Brain microvascular endothelial cell (primary cell): Measurements from ENCODE around the gene CREB3L4.
"Not testable (repeated sequence)": the region's sequence is repeated elsewhere in the genome, so short reads cannot be mapped to it uniquely, and the experiment has no call there.

ENCODE experiments used
- DNase-seq: peaks from one replicate; pipeline ENCODE4 v3.0.0-alpha.2; 2020
- H3K27ac ChIP-seq: fragments of 250-450 bp; sonication (Bioruptor Pico); 2 replicates; pipeline ENCODE4 v1.5.1; 2020; ENCODE audit warnings: mild to moderate bottlenecking, moderate library complexity
- H3K27me3 ChIP-seq: fragments of 250-450 bp; sonication (Bioruptor Pico); replicated peaks from 2 replicates; pipeline ENCODE4 v1.5.1; 2020; ENCODE audit warnings: mild to moderate bottlenecking
- H3K36me3 ChIP-seq: fragments of 250-450 bp; sonication (Bioruptor Pico); replicated peaks from 2 replicates; pipeline ENCODE4 v1.5.1; 2020; ENCODE audit warnings: mild to moderate bottlenecking
- H3K4me3 ChIP-seq: 2 replicates; pipeline ENCODE4 v1.5.1; 2011; ENCODE audit warnings: low read depth, mild to moderate bottlenecking, control low read depth, low read length, moderate library complexity
- in situ Hi-C: cut with HindIII; loops from 2 replicates; pipeline ENCODE4 v1.10.0; 2017; ENCODE audit warnings: low sequenced_read_pairs, low pct_ligation_motif_present
- TF ChIP-seq, protein P1 (sequence below): IDR thresholded peaks from 2 replicates; pipeline ENCODE4 v1.5.1; 2011; ENCODE audit warnings: low read depth, mild to moderate bottlenecking, moderate library complexity, low read length, control low read depth, inconsistent platforms; ENCODE audit errors: missing control alignments

CREB3L4 gene

DNA sequence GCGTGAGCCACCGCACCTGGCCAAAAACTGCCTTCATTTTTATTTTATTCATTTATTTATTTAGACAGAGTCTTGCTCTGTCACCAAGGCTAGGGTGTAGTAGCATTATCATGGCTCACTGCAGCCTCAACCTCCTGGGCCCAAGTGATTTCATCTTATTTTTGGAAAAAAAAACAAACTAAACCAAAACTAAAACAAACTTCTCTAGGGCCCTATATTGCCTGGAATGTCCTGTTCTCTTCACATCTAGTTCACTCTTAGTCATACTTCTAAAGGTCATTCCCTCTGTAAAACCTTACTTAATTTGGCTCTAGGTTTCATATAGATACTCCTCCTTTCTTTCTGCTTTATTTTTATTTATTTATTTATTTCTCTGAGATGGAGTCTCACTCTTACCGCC is 38.4 kb downstream of the CREB3L4 start:
- TF ChIP-seq, protein P1, sequence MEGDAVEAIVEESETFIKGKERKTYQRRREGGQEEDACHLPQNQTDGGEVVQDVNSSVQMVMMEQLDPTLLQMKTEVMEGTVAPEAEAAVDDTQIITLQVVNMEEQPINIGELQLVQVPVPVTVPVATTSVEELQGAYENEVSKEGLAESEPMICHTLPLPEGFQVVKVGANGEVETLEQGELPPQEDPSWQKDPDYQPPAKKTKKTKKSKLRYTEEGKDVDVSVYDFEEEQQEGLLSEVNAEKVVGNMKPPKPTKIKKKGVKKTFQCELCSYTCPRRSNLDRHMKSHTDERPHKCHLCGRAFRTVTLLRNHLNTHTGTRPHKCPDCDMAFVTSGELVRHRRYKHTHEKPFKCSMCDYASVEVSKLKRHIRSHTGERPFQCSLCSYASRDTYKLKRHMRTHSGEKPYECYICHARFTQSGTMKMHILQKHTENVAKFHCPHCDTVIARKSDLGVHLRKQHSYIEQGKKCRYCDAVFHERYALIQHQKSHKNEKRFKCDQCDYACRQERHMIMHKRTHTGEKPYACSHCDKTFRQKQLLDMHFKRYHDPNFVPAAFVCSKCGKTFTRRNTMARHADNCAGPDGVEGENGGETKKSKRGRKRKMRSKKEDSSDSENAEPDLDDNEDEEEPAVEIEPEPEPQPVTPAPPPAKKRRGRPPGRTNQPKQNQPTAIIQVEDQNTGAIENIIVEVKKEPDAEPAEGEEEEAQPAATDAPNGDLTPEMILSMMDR: no peak
- DNase-seq: peak; percentile 42
- in situ Hi-C loops: no loop called here
- no peaks in the 10 kb centered on the region for H3K36me3 ChIP-seq
- H3K27me3 ChIP-seq: no peaks in the 10 kb centered on the region
- no peak overlapping the region for H3K27ac ChIP-seq
- H3K4me3 ChIP-seq: no peak overlapping the region

DNA sequence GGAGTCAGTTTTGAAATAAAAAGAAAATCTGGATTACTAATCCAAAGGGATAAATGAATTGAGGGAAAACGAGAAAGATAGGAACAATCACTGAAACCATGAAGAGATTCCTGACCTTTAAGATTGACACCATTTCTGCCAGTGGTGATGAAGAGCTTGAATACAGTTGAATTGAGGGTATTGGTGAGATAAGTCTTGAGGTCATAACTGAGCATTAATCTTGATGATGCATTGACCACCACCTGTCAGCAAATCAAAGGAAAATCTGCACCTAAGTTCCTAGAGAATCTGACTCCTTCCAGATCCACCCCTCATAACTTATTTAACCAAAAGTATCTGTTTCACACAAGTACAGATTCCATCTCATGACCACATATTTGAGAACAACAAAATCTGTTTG is 44.4 kb downstream of the CREB3L4 start:
- in situ Hi-C loops: no loop called here
- Histone ChIP-seq H3K27me3 (no peaks in the 10 kb centered on the region), H3K36me3 (no peaks in the 10 kb centered on the region), H3K4me3 (no peak overlapping the region), H3K27ac (no peak overlapping the region)
- DNase-seq: no peak
- TF ChIP-seq, protein P1: no peak

DNA sequence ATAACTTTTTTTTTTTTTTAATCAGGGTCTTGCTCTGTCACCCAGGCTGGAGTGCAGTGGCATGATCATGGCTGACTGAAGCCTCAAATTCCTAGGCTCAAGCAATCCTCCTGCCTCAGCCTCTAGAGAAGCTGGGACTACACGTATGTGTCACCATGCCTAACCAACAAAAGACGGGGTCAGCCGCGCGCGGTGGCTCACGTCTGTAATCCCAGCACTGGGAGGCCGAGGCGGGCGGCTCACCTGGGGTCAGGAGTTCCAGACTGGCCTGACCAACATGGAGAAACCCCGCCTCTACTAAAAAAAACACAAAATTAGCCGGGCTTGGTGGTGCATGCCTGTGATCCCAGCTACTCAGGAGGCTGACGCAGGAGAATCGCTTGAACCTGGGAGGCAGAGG is 44.8 kb downstream of the CREB3L4 start:
- H3K36me3 ChIP-seq, H3K4me3 ChIP-seq, in situ Hi-C loops, H3K27ac ChIP-seq, H3K27me3 ChIP-seq, DNase-seq: not testable (repeated sequence)

DNA sequence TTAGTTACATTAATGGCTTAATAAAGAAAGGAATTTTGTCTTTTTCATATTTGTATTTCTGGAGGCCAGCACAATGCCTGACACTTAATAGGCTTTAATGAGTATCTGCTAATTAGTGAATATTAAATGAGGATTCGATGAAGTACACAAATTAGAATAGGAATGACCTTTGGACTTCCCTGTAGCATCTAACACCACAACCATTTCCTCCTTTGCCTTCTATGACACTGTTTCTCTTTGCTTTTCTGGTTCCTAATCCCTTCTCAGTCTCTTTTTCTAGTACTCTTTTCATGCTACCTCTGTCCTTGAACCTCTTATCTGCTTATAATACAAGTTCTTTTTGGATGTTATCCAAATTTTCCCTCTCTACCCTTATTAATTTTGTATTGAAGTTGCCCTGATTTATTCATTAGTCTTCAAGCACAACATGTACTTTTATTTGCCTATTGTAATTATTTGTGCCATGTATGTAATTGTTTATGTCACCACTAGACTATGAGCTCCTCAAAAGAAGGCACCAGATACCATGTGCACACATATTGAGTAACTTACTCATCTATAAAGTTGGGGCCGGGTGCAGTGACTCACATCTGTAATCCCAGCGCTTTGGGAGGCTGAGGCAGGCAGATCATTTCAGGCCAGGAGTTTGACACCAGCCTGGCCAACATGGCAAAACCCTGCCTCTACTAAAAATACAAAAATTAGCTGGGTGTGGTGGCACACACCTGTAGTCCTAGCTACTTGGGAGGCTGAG is 46.6 kb downstream of the CREB3L4 start:
- Histone ChIP-seq H3K36me3 (no peaks in the 10 kb centered on the region), H3K27ac (no peak overlapping the region), H3K27me3 (no peaks in the 10 kb centered on the region), H3K4me3 (no peak overlapping the region)
- TF ChIP-seq, protein P1: no peak
- DNase-seq: peak; percentile 62
- in situ Hi-C loops: no loop called here

DNA sequence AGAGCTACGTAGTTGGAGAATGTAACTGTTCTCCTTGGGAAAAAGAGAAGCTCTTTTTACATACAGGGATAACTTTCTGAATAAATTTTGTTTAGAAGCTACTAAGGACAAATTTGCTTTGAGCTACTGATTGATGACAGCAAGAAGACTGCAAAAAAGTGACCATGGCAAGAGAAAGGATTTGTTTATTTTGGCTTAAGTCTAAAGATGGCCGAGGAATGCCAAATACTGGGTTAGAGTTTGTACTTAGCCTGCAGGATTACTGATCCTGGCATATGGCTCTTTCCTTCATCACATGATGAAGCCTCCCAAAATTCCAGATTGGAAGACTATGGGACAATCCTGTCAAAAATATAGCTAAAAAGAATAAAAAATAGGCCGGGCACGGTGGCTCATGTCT is 51.6 kb downstream of the CREB3L4 start:
- no peak for DNase-seq
- no peaks in the 10 kb centered on the region for H3K36me3 ChIP-seq
- in situ Hi-C loops: no loop called here
- H3K27me3 ChIP-seq: no peaks in the 10 kb centered on the region
- no peak overlapping the region for H3K27ac ChIP-seq
- TF ChIP-seq, protein P1: no peak
- no peak overlapping the region for H3K4me3 ChIP-seq

DNA sequence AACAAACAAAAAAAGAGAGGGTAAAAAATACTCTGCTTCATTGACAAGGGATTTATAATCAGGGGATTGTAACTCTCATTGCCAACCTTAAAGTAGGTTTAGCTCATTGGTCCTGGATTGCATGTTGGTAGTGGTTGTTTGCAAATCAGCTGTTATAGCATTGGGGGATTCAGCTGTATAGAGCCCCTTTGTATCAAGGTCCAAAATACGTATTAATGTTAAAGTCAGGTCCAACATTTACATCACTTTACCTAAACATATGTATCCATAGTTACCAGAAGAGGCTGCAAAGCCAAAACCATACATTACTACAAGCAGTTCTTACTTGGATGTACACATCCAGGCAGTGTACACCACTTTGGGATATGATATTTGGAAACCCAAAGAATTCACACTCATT is 52.2 kb downstream of the CREB3L4 start:
- Histone ChIP-seq H3K27ac (no peak overlapping the region), H3K4me3 (no peak overlapping the region), H3K36me3 (no peaks in the 10 kb centered on the region), H3K27me3 (no peaks in the 10 kb centered on the region)
- TF ChIP-seq, protein P1: no peak
- DNase-seq: no peak
- in situ Hi-C loops: no loop called here
